IPS DF 4.7 (cell line): ENCODE results near the gene SGCA.

Experiments used
- DNase-seq: peaks from one replicate; pipeline ENCODE4 v3.0.0-alpha.2; 2013; ENCODE audit warnings: low spot score; ENCODE audit errors: extremely low read depth

The SGCA gene

DNA sequence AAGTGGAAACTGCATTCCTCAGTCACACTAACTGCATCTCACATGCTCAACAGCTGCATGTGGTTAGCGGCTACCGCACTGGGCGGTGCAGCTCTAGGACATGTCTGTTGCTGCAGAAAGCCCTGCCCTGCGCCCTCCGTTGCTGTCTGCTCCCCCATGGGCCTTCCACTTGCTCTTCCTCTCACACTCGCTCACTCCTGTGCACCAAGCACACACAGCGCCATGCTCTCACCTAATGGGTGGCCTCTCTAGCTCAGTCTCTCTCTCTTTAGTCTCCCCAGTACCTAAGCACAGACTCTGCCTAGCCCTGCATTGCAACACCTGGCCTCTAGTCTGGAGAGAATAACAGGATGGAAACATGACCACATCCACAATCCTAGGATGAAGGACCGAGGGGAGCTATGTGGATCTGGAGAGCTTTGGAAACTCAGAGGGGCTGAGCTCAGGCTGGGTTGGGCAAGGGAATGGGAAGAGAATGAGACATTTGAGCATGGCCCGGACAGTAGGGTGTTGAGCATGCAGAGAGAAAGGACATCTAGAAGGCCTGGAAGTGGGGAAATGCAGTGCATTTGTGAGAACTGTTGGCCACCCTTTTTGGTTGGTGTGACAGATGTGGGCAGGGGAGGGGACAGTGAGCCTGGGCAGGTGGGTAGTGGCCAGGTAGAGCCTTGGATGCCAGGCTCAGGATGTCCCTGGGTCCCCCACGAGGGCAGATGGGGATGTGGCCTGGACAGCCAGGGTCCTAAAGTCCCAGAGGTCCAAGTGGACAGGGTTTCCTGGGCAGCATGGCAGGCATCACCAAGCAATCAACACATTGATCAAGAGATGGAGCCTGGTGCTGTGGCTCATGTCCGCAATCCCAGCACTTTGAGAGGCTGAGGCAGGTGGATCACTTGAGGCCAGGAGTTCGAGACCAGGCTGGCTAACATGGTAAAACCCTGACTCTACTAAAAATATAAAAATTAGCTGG is 16.1 kb downstream of the SGCA start:
- no peak for DNase-seq

DNA sequence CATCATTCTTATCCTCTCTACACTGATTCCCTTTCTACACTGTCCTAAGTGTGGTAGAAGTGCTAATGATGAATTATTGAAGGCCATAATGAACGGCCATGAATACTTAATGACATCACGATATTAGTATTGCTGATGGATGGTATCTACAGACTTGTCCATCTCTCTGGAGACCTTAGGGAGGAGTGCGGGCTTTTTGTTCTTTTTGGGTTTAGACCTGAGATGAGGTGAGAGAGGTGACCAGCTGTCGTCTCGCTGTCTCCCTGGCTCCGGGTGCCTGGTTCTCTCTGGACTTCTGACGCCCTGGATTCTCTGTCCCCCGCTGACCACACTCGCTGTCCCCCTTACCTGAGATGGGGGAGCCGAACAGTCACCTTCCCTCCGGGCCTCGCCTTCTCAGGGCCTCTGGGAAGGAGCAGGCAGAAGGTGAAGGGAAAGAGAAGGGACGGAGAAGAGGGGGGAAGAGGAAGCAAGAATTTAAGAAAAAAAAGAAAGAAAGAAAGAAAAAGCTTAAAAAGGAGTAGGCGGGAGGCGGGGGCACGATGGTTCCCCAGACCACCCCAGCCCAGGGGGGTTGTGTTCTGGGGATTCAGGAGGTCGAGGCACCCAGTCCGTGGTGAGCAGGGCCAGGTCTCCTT is 17.1 kb downstream of the SGCA start:
- DNase-seq: no peak

GRCh38 chr17:50183421-50183994 is 17.7 kb downstream of the SGCA start:
- DNase-seq: no peak

GRCh38 chr17:50184064-50184463 is 18.3 kb downstream of the SGCA start:
- no peak for DNase-seq

DNA sequence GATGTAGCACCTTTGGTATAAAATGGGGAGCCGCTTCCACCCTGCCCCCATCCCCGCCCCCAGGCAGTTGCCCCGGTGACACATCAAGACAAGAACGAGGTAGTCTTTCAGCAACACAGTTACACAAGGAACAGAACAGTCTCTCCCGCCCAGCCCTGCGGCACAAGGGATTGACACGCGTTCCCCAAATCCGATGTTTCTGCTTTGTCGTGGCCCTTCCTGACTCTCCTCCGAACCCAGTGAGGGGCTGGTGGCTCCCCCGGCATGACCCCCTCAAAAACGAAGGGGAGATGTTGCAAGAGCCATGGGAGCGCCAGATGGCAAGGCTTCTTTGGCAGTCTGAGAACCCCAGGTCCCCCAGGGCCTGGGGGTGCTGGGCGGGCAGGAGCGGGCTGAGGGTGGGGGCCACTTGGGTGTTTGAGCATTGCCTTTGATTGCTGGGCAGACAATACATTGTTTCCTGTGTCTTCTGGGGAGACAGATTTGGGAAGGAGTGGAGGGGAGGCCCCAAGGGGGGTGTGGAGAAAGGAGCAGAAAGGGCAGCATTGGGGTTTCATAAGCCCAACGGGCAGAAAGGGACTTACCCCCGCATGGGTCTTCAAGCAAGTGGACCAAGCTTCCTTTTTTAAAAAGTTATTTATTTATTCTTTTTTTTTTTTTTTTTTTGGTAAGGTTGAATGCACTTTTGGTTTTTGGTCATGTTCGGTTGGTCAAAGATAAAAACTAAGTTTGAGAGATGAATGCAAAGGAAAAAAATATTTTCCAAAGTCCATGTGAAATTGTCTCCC is 19.0 kb downstream of the SGCA start:
- DNase-seq: no peak

DNA sequence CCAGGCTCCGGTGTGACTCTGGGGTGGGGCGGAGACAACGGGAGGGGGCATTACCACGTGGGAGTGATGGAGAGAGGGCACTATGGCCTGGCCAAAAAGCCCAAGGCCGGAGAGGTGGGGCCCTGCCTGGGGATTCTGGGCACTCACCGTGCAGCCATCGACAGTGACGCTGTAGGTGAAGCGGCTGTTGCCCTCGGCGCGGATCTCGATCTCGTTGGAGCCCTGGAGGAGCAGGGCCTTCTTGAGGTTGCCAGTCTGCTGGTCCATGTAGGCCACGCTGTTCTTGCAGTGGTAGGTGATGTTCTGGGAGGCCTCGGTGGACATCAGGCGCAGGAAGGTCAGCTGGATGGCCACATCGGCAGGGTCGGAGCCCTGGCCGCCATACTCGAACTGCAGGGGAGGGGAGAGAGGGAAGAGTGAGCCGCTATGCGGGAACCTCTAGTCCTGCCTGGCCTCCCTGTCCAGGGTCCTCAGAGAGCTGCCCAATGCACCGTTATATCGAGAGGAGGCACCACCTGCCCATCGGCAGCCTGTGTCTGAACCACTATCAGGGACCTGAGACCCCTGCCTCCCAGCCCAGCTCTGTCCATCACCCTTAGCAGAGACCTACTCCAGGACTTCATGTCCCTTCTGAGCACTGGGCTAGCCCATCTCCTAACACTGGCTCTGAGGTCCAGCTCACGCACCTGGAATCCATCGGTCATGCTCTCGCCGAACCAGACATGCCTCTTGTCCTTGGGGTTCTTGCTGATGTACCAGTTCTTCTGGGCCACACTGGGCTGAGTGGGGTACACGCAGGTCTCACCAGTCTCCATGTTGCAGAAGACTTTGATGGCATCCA is 20.0 kb downstream of the SGCA start:
- DNase-seq: no peak

GRCh38 chr17:50186661-50187393 is 21.0 kb downstream of the SGCA start:
- DNase-seq: no peak

- no peak for DNase-seq
Observed at GRCh38 chr17:50187394-50187725, 21.6 kb downstream of the SGCA start.

GRCh38 chr17:50187751-50188530 is 22.1 kb downstream of the SGCA start:
- no peak for DNase-seq

DNA sequence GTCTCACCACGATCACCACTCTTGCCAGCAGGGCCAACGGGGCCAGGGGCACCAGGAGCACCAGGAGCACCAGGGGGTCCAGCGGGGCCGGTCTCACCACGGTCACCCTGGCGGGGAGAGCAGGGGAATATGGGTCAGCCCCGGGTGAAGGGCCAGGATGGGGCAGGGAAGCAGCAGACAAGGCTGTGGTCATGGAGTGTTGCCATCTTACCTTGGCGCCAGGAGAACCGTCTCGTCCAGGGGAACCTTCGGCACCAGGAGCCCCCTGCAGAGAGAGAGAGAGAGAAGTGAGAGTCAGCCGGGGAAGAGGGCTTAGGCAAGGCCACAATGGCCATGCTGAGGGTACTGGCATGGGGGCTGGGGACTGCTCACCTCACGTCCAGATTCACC is 22.7 kb downstream of the SGCA start:
- no peak for DNase-seq

DNA sequence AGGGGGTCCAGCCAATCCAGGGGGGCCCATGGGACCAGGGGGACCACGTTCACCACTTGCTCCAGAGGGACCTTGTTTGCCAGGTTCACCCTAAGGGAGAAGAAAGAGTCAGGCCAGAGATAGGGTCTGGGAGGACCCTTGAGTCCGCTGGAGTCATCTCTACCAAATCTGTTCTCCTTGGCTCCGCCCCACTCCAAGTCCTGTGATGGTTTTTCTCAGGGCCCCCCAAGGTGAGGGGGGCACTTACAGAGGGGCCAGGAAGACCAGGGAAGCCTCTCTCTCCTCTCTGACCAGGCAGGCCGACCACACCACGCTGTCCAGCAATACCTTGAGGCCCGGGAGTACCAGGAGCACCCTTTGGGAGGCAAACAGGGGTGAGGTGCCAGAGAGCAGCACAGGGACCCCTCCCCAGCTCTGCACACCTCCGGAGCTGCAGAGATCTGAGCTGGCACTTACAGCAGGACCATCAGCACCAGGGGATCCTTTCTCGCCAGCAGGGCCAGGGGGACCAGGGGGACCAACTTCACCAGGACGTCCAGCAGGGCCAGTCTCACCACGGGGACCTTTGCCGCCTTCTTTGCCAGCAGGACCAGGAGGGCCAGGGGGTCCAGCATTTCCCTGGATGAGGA is 23.2 kb downstream of the SGCA start:
- no peak for DNase-seq

DNA sequence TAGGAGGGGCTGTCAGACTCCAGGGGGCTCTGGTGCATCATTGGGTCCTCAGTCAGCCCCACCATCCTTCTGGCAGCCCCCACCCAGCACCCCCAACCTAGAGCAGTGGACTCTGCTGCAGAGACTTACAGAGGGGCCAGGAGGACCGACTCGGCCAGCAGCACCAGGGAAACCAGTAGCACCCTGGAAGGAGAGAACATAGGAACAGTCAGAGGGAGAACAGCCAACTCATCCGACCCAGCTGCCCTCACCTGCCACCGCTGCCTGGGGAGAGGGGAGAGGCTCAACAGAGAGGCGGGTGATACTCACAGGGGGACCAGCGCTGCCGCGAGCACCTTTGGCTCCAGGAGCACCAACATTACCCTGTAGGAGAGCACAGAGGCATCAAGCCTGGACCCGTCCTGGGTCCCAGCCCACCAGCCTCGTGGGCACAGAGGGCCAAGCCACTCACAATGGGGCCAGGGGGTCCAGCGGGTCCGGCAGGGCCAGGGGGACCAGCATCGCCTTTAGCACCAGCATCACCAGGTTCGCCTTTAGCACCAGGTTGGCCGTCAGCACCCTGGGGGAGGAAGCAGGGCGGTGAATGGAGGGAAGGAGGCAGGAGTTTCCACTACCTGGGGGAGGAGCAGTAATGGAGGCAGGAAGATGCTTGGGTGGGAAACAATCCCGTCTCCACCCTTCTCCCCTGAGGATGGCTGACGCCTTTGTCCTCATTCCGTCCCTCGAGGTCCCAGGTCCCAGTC is 23.9 kb downstream of the SGCA start:
- no peak for DNase-seq

DNA sequence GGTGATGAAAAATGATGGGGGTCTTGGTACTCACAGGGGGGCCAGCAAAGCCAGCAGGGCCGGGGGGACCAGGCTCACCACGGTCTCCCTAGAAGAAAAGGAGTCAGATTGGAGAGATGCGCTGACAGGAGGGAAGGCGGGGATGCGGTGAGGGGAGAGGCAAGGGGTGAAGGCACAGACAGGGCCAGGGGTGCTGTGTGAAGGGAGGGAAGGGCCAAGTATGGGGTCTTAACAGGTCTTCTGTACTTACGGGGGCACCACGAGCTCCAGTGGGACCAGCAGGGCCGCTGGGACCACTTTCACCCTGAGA is 24.4 kb downstream of the SGCA start:
- DNase-seq: no peak

DNA sequence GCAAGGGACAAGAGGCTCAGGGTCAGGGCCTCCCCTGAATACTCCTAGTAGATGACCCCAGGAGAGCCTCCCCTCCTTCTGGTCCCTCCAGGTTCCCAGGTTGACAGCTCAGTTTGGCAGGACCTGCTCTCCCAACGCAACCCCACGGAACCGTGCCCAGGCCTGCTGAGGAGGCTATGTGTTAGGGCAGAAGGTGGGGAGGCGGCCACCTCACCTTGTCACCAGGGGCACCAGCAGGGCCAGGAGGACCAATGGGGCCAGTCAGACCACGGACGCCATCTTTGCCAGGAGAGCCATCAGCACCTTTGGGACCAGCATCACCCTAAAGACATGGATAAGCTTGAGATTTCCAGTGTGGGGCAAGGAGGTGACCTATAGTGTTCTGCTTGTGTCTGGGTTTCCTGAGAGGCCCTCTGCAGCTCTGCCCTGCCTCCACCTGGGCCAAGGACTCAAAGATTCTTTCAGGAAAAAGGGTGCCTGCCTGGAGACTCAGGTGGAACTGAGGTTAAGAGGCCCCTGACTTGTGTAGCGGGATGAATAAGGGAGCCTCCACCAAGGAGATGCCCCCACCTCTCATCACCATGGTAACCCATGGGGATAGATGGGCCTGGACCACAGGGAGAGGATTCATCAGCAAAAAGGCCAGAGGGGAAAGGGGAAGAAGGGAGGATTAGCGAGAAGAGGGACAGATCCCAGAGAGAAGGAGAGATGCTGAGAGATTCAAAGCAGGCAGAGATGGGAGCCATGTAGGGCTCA is 25.0 kb downstream of the SGCA start:
- no peak for DNase-seq

DNA sequence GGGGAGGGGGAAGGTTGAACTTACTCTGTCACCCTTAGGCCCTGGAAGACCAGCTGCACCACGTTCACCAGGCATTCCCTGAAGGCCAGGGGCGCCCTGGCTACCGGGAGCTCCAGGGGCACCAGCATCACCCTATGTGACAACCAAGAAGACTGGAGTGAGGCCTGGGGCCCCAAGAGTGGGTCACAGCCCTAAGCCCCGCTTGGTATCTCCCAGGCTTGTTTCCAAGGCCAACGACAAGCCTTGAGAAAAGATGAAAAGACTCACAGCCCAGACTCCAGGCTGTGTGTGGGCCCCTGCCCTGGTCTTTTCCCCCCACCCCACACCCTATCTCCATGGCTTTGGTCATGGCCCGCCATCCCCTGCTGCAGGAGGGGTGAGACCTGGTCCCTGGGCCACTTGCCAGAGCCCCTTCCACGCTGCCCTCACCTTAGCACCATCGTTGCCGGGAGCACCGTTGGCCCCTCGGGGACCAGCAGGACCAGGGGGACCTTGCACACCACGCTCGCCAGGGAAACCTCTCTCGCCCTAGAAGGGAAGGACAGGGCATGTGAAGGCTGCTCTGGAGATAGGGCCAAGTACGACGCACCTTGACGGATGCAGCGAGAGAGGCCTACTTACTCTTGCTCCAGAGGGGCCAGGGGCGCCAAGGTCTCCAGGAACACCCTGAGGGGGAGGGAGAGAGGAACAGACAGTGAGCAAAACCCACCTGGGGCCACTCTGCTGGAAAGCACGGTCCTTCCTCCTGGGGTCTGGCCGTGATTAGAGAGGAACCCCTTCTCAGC is 25.7 kb downstream of the SGCA start:
- no peak for DNase-seq

DNA sequence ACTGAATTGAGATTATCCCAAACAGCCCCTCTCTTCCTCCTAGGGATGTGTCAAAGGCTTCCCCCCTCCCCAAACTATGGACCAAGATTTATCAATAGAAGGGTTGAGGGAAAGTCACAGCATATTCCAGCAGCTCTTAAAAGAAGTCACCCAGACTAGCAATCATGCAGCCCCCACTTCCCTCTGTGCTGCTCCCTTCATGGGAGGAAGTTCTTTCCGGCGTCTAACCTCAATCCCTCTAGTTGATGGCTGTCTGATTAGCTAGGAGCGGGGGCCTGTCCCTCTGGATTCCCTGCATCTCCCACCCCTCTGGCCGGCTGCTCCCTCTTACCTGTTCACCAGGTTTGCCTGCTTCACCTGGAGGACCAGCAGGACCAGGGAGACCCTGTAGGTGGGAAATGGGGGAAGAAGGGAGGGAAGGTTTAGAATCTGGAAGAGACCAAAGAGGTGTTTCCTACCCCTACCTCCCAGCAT is 26.4 kb downstream of the SGCA start:
- DNase-seq: no peak
